Measurements from ENCODE around the gene SOBP.

DNA sequence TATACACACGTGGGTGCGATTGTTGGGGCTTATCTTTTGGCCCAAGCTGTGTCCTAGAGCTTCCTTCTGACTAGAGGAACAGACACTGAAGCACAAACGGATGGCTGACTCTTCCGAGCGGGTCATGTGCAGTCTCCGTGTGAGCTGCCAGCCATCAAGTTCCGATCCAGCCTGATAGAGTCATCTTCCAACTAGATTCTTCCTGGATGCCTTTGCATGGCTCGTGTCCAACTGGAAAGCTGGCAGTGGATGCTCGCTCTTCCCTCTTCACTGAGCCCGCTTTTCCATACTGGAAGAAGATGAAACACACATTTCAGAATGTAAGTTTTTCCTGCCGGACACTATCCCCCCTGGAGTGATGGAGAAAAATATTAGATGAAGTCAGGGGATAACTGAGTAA lies 186.1 kb downstream of the SOBP start:
- TF ChIP-seq, protein P1, sequence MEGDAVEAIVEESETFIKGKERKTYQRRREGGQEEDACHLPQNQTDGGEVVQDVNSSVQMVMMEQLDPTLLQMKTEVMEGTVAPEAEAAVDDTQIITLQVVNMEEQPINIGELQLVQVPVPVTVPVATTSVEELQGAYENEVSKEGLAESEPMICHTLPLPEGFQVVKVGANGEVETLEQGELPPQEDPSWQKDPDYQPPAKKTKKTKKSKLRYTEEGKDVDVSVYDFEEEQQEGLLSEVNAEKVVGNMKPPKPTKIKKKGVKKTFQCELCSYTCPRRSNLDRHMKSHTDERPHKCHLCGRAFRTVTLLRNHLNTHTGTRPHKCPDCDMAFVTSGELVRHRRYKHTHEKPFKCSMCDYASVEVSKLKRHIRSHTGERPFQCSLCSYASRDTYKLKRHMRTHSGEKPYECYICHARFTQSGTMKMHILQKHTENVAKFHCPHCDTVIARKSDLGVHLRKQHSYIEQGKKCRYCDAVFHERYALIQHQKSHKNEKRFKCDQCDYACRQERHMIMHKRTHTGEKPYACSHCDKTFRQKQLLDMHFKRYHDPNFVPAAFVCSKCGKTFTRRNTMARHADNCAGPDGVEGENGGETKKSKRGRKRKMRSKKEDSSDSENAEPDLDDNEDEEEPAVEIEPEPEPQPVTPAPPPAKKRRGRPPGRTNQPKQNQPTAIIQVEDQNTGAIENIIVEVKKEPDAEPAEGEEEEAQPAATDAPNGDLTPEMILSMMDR (IDR thresholded peaks at IDR 0.05) = no peak
- TF ChIP-seq POLR2A (IDR thresholded peaks at IDR 0.05) = no peak

All from breast epithelium (tissue), 3 donors.